GM18861 (cell line): ENCODE results near the gene CDC7.

Source experiments
- ATAC-seq: cut with Tn5 transposase; IDR thresholded peaks from one replicate; pipeline ENCODE4 v1.9.1; 2021; ENCODE audit not compliant: unreplicated experiment

CDC7 gene

DNA sequence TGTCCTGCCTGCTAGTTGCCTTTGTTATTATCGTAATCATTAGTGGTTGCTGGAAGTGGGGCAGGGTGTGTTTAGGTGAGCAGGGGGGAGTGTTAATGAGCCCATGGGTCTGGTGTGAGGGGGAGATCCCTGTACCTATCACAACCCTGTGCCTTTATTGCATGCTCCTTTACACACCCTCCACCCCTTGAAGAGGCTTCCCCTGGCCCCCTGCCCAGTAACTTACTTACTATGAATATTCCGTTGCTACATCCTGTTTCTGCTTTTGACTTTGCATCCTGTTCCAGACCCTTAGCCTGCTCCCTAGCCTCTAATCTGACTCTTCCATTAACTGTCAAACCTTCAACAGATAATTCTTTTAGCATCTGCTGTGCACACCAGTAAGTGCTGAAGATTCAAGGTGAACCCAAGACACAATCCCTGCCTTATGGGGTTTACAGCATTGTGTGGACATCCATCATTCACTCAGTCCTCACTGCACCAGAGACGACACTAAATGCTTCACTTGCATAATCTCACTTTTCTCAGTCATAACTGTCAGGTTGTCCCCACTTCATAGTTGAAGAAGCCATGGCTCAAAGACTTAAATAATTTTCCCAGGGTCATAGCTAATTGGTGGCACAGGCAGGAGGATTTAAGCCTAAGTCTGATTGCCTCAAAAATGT is 47.9 kb downstream of the CDC7 start:
- ATAC-seq, result no peak

DNA sequence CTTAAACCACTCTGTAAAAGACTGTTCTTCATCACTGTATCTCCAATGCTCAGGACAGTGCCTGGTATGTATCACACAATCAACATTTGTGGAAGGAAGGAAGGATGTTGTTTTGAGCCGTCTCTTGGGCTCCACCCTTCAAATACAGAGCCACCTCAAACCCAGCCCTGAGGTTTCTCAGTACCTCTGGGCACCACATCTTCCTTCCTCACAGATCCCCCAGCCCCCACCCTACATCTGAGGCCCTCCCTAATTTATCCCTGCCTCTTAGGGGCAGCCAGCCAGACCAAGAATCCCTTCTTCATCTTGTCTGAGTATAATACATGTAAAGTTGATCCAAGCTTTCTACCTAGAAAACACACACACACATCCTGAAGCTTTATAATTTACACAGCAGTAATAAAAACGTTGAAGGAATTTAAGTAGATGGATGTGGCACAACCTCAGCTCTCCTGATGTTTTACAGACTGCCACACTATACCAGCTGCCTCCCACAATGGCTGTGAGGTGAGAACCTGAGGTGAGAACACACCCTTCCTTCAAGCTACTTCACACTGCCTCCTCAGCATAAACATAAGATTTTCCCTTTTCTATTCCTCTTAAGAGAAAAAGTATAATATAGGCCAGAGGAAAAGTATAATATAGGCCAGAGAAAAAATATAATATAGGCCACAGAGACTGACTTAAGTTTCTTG is 48.5 kb downstream of the CDC7 start:
- ATAC-seq, result no peak

- no peak for ATAC-seq
Observed at GRCh38 chr1:91550961-91551360, 50.3 kb downstream of the CDC7 start.

GRCh38 chr1:91552091-91552490 is 51.4 kb downstream of the CDC7 start:
- no peak for ATAC-seq

- no peak for ATAC-seq
Observed at GRCh38 chr1:91552596-91552995, 51.9 kb downstream of the CDC7 start.

- ATAC-seq, result no peak
Observed at GRCh38 chr1:91553177-91553591, 52.5 kb downstream of the CDC7 start.

GRCh38 chr1:91555074-91555730 is 54.6 kb downstream of the CDC7 start:
- no peak for ATAC-seq

DNA sequence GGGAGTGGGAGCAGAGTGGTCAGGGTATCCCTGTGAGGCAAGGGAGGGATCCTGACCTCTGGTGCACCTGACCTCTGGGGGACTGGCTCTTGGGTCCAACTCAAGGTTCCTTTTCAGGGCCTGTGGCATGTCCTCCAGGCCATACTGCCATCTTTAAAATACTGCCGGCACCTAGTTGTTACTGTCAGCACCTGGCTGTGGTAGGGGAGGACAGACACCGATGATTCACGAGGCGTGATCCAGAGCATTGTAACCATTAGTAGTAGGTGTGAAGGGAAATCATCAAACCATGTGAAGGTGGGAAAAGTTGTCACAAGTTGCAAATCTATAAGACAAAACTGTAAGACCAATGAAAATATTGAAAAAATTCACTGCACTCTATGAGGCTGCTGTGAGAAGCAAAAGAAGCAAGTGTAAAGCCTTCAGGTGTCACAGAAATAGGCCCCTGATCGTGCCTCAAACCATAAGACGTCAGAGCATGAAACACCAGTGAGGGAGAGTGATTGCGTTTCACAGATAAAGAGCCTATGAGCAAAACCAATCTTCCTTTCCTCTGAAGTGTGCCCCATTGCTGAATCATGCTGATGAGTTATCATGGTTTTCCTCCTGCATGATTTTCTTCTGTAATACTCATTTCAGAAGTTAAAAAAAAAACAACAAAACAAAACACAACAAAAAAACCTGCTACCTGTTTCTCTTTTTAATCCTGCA is 55.3 kb downstream of the CDC7 start:
- ATAC-seq, result no peak

DNA sequence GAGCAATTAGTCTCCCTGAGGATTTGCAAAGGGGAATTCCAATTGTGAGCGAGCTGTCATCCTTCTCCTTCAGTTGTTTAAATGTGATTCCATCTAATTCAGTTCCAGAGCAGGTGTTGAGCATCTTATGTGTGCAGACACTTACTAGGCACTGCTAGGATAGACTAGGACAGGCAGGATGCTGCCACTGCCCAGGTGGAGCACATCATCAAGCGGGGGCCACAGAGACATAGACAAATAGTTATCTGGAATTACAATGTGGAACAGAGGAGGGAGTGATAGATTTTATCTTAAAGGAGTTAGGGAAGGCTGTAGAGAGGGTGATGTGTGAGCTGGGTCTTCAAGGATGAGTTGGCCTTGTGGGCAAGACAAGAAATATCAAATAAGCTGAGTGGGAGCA is 55.9 kb downstream of the CDC7 start:
- ATAC-seq, result no peak

DNA sequence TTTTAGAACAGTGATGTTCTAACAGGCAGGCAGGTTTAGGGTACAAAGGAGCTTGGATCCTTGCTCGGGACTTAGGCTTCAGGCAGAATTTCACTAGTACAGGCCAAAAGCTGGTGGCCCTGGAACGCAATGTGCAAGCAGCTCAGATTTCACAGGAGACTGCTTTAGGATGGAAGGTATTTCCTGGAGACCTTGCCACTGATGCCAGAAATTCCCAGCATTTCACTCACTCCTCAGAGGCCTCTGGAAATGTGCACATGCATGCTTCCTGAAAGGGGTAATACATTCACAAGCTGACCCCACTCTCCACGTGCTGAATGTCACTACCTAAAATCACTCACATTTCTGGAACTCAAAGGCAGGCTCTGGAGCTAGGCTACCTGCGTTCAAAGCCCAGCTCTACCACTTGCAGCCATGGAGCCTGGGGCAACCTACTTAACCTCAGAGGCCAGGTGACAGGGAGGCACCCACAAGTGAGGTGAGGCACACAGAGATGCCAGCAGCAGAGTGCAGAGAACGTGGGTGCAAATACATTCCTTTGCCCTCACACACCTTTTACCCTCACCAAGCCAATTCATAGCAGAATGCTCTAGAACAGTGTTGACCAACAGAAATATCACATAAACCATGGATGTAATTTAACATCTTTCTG is 56.5 kb downstream of the CDC7 start:
- ATAC-seq, result no peak

- ATAC-seq, result no peak
Observed at GRCh38 chr1:91557826-91558225, 57.2 kb downstream of the CDC7 start.

DNA sequence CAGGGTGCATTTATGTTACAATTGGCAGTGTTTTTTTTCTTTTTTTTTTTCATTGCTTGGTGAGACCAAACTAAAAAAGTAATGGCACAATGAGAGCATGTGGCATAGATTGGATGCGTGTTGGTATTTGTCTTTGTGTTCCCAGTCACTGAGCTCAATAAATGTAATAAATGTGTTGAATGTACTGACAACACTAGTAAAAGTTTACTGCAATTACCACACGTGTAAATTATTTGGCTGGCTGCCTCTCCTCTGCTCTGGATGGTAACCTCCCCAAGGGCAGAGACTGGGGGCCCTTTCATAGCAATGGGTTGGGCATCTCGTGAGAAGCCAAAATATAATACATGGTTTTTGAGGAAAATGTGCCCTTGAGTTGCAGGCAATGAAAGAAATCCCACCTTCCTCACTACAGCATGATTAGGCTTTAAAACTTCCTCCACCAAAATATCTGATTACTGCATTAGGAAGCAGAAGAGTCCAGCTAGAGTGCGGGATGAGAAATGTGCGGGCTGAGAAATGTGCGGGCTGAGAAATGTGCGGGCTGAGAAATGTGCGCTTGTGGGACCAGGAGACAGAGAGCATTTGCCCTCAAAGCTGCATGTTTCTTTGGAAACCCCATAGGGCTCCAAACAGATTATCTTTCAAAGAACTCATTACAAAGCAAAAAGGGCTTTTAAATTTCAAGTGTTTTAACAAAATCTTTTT is 58.5 kb downstream of the CDC7 start:
- ATAC-seq, result no peak

- ATAC-seq, result no peak
Observed at GRCh38 chr1:91559838-91560565, 59.4 kb downstream of the CDC7 start.

DNA sequence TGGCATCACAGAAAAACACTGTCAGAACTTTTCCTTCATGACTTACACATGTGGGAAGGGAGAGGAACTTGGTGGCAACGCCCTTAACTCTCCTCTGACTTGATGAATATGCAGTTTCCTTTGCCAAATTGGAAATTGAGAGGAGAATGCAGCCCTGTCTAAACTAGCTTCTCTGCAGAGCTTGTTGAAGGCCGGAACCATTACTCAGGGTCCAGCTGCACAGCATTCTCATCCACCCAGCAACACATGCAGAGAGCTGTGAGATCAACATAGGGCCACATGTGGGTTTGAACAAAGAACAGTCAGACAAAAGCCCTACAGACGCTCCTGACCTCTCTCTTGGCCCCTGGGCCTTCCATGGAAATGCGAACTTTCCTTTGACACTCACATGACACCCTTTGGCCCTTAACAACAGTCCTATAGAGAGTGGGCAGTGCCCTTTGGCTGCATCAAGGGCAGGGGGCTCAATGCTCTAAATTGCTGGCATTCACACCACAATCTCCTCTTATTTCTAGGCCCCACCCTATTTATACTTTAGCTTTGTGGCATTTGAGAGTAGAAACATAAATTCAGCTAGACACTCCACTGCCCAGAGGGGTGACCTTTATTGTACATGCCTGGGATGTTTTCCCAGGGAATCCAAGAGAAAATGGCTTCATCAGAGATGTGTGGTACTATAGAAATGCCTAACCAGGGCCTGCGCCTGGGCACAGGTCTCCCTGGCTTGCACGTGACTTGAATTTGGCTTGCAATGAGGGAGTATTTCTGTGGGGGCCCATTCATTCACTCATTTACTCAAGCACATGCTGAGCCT is 64.4 kb downstream of the CDC7 start:
- no peak for ATAC-seq

- no peak for ATAC-seq
Observed at GRCh38 chr1:91567583-91567982, 66.9 kb downstream of the CDC7 start.

- no peak for ATAC-seq
Observed at GRCh38 chr1:91568261-91568660, 67.6 kb downstream of the CDC7 start.

DNA sequence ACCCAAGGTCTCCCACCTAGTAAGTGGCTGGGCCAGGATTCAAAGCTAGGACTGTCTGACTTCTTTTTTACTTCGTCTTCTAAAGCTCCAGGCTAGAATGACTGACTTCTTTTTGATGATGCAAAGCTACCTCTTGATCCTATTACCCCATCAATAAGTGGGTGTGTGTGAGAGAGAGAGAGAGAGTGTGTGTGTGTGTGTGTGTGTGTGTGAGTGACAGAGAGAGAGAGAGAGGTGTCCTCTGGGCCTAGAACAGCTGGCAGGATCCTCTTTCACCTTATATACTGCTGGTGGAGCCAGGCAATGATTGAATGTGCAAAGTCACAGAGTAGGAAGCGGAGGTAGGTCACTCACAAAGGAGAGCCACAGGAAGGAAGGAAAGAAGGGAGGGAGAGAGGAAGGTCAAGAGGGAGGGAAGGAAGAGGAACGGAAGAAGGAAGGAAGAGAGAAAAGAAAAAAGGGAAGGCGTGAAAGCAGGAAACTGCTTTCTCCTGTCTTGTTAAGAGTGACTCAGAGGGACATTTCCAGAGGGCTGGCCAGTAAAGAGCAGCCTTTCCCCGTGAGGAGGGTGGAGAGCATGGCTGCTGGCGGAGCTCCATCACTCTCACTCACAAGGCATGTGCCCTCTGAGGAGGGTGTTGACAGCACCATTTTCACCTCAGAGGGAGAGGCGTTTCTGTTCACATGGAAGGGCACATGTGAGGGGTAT is 68.9 kb downstream of the CDC7 start:
- ATAC-seq, result no peak

DNA sequence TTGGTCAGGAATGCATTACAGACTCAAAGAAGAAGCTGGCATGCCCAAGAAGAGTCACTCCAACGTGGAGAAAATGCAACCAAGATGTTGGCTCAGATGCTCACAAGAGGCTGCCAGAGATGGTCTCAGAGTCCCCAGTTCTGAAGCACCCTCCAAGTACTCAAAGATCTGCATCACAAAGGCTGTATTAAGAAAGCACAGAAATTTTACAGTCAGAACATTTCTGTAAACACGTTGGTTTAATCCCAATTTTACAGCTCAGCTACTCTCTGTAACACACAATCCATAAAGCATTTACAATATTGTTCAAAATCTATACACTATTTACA is 69.4 kb downstream of the CDC7 start:
- ATAC-seq, result no peak

DNA sequence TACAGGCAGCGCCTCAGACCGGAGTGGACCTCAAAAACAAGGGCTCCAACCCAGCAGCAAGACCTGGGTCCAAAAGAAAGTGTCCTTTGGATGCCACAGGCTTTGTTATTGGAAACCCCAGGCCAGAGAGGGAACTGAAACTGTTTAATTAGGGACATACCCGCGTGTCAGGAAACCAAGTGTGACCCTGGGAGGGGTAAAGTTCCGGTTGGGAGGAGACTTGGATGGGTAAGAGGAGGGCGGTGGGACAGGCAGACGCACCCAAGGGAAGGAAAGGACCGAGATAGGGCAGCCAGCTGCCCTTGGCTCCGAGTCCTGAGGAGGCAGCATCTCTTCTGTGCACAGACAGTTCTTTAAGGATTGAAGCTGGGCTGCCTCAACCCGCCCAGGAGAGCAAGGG is 71.4 kb downstream of the CDC7 start:
- peak; percentile 87 for ATAC-seq
